NOMO-1 (cell line): ENCODE measurements around the gene DTNA.
"Not testable (repeated sequence)": the region's sequence is repeated elsewhere in the genome, so short reads cannot be mapped to it uniquely, and the experiment has no call there.

Experiments used
- DNase-seq, 2 experiments: peaks; one replicate each; lab custom pipeline; 2025; ENCODE audit not compliant: unreplicated experiment in 2 of 2; lab: John Stamatoyannopoulos, UW

DTNA gene

DNA sequence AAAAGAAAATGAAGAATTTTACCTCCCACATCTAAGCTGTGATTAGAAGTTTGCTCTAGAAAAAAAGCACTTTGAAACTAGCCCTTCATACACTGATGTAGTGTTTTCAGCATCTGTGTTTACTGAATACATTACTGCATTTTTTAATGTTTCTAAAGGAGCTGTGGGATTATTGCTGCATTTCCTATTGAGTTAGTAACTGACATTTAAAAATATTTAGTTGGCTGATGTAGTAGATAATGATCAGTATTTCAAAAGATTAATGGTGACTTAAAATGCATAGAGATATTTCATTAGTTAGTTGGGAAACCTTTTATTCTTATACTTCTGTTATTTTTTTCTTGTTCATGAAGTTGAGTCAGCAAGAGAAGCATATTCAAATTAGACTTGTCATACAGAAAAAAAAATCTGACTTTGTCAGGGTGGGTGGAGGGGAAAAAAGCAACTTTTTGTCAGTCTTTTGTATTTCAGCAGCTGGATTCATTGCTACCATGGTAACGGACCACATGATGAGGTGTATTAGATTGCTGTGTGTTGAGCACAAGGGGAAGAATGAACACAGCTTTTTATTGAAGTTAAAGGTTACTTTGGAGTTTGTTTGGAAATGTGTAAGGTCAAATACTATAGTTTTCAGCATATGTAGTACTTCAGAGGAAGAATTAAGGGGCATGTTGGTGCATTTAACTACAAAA, at the start of gene DTNA:
TSS of gene DTNA (plus strand) at position 549 of the 692 bp plus-strand sequence. CDS start 45,679 bp downstream, outside the sequence.
- peak; percentile 2 to 55 for DNase-seq

DNA sequence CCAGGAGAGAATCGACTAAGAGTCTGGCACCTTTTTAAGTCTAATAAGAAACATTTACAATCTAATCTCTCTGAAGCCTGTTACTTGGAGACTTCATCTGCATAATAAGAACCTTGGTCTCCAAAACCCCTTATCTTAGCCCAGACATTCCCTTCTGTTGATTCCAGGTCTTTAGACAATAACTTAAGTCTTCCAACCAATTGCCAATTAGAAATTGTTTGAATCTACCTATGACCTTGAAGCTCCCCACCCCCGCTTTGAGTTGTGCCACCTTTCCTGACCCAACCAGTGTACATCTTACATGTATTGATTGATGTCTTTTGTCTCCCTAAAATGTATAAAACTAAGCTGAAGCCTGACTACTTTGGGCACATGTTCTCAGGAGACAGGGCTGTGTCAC, 49.5 kb upstream of the DTNA start:
- DNase-seq: no peak

DNA sequence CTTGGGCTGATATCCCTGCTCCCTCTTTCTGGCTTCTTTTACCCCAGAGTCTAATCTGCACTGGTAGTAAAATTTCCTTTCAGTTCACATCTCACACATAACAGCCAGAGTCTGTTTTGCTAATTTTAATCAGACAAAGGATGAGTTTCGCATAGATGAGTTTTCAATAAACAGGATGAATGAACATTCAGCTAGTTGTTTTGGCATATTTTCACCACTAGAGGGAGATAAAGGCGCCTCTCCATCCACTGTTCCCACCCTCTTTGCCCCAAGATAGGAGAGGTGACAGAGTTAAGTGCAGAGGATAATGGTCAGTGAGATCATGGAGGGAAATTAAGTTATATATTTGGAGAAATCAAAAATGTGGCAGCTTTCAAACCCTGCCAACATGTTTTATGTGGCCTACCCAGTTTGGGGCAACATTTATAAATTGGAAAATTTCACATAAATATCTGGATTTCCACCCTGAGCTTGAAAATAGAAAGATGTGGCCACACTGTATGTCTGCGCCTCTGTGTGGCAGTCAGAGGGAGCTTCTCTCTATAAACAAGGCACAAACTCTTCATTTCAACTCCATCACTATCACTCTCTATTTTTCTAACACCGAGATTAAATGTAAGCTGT, 48.5 kb upstream of the DTNA start:
- peak; percentile 35 to 61 for DNase-seq

DNA sequence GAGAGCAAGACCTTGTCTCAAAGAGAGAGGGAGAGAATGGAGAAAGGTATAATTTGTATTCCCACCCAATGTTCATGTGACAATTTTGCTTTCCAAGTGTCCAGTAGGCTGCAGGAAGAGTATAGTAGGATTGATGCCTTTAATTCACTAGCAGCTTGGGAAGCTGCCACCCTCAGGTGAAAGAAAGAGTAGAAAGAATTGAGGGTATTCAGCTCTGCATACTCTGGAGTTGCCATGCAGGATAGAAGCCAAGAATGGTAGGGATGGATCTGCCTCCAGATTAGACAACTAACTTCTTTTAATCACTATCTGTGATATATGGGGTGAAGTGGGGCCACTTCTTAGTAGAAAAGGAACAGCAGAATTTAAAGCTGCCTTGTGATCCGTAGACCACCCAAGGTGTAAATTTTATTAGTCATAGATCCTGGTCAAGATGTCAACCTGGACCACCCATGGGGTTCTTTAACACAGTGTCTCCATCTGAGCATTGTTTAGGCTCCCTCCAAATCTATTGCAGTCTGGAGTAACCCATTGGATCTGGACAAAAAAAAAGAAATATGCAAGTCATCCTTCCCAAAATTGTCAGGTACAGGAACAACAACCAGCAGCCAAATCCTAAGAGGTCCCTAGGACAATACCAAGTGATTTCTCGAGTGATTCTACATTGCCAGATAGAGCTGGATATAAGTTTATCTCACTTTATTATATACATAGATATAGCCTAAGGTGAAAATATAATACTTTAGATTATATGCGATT, 33.1 kb upstream of the DTNA start:
- DNase-seq: no peak

DNA sequence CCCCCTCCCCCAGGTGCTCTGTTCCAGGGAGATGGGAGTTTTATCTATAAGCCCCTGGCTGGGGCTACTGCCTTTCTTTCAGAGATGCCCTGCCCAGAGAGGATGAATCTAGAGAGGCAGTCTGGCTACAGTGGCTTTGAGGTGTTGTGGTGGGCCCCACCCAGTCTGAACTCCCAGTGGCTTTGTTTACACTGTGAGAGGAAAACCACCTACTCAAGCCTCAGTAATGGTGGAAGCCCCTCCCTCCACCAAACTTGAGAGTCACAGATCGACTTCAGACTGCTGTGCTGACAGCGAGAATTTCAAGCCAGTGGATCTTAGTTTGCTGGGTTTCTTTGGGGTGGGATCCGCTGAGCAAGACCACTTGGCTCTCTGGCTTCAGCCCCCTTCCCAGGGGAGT, 20.3 kb upstream of the DTNA start:
- not testable (repeated sequence) for DNase-seq

DNA sequence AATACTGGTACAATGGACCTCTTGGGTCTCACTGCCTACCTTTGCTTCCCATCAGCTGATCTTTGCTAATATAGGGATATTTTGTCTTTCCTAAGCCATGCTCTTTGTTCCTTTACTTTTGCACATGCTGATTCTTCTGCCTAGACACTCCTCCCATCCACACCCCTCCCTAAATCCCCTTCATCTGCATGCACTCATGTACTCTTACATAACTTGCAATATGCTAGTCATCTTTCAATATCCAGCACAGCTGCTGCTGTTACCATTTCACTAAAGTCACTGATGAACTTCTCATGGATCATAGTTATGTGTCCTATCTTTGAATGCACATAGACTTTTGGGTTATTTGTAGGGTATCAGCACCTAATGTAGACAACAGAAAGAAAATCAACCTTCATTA, 18.5 kb upstream of the DTNA start:
- no peak for DNase-seq

DNA sequence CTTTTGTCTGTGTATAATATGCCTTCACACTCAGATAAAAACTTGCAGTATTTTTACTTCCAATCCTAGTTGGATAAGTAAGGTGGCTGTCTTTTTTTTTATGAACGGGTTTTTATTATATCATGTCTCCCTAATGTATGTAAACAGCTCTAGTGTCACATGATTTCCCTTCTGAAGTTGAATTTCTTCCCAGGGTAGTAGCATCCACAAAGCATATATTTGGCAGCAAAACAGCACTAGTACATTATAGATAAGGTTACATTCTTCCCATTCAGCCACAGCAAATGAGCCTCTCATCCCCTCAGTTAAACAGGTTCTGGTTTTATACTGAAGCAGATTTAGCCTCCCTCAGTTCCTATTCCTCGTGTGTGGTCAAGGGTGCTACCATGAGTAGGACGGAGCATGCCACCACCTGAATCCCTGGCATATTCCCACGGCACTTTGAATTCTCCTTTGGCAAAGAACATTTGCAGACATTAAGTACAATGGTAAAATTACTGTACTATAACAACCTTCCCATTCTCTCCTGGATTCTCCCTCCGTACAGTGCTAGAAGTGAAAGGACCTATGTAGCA, 15.4 kb upstream of the DTNA start:
- no peak for DNase-seq

DNA sequence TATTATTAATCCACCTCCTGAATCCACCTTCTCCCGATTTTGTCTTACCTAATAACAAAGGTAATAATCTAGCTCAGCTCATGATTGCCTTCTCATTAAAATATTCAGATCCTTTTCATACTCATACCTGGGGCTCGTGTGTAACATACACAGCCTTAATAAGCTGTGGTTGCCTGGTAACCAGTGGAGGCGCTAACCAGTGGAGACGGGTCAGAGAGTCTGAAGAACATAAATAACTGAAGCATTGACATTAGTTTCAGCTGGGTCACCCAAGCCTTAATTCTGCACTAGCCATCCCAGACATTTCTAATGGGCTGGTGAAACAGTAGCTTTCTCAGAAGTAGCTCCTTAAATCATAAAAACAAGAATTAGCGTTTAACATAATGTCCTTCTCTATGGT, 14.8 kb upstream of the DTNA start:
- no peak for DNase-seq

DNA sequence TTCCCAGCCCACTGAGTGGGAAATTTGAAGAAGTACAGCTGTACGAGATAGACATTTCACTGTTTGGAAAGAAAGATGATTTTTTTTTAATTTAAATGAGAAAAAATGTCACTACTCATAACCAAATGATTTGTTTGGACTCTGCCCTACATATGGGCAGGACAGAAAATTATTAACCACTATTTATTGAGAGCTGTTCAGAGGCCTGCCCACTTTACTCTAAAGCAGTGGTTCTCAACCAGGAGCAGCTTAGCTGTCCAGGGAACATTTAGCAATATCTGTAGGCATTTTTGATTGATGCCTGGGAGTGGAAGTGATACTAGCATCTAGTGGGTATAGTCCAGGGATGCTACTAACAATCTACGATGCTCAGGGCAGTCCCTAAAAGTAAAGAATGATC, 13.4 kb upstream of the DTNA start:
- DNase-seq: no peak

DNA sequence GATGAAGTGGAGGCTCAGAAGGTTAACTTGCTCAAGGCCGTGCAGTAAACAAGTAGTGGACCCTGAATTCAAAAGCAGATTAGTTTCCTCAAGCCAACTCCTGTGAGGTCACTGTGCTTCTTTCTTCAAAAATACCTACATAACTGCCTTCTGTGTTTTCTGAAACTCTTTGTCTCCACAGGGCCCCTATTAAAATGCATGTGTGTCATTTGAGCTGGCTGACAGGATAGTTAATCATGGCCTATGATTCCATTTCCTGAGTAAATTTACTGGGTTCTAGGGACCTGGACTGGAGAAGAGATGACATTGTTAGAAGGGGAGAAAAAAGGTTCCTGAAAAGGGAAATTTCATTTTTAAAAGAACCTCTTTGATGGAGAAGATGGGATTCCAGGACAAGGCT, 12.9 kb upstream of the DTNA start:
- DNase-seq: no peak

DNA sequence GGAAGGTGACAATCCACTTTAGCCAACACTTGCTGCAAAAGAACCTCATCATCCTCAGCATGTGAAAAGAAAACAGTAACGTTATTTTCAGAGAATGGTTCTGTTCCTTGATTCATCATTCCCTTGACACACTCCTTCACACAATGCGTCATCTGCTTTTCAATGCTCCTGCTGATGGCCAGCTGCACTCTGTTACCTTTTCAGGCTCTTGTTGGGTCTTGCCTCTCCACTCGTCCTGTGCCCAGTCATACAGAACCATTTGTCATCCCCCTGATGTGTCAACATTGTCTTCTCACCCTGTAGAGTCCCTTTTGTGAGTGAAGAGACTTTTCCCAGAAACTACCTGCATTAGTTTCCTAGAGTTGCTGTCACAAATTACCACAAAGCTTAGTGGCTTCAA, 12.2 kb upstream of the DTNA start:
- DNase-seq: no peak

DNA sequence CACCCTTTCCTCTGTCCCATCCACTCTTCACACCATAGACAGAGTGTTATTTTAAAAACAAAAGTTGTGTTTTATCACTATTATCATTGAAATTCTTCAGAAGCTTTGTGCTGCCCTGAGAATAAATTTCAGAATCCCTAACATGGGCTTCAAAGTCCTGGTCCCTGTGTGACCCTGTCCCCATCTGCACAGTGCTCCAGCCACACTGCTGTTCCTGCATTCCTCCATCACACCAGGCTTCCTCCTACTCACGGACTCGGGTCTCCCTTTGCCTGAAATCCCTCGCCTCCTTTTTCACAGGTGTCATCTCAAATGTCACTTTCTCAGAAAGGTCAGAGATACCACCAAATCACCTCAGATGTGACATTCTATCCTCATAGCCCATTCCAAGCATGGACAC, 8.2 kb upstream of the DTNA start:
- no peak for DNase-seq

DNA sequence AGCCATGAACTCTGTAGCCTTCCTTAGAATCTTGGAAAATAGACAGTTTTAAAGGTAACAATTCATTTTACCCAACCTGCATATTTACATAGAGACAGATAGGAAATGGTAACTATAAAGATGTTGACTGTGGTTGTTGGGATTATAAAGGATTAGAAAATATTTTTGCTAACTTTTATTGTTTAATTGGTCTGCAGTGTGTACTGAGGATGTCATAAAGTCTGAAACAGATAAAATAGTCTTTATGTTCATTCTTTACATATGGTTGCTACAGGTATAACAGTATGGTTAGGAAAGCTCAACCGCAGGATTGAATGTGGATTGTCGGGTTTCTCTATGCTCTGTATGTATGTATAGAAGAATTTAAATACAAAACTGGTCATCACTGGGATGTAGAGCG, 7.3 kb upstream of the DTNA start:
- no peak for DNase-seq

DNA sequence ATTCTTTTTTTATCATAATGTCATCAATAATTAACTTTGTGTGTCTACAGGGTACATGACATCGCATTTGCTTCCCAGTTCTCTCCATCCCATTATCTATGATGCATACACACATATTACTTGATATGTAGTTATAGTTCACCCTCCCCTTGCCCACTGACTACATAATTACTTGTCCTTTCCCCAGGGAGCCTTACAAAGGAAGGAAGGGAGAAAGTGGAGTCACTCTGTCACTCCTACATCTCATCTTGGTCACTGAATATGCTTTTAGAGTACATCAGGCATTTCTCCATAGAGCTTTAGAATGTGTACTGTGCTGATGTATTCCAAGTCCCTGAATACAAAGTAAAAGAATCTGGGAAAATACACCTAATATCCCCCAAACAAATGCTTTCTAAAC, 6.0 kb upstream of the DTNA start:
- DNase-seq: no peak

DNA sequence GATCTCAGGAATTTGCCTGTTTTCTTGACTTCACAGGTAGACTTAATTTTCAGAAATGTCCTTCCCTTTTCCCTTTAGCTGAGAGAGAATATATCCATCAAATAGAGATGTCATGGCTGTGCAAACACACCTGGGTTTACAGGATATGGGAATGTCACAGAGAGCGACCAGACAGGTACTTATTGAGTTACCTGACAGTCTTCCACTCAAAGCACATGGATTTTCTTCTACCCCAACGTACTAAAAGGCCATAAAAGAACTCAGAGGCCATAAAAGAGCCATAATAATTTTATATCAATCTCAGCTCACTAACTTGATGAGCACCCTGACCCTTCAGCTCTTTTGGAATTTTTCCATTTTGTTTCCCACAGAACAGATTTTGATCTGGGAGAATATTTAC, 5.3 kb upstream of the DTNA start:
- no peak for DNase-seq

DNA sequence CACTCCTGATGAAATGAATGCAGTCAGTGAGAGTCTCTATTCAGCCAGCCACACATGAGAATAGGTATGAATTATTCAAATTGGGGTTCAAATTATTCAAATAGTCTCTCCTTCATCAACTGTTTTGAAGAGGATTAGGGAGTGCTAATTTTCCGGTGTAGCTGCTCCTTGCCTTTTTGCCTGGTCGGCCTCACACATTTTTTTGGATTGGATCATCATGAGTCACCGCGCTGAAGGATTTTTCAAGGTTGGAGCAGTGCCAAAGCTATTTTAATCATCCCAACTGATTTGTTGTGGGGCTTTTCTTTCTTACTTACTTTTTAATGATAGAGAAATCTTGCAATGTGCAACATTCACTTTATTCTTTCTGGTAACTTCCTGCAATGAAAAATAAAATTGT, 2.4 kb upstream of the DTNA start:
- no peak for DNase-seq

DNA sequence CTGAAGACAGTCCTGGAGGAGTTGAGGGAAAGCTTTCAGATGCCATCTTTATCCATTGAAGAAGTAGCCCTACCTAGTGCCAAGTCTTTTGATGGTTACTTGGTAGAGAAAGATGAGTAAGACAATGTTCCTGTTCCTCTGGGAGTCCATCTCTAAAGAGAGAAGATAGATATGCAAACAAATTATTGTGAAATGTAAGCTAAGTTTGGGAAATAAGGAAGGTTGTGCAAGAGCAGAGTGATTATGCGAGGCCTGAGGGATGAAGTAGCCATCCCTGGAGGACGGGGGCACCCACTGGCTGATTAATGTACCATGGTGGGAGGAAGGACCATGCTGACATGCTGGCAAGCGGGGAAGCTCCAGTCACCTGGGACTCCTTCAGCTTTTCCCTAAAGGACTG, 994 bp upstream of the DTNA start:
- peak; percentile 56 to 66 for DNase-seq

DNA sequence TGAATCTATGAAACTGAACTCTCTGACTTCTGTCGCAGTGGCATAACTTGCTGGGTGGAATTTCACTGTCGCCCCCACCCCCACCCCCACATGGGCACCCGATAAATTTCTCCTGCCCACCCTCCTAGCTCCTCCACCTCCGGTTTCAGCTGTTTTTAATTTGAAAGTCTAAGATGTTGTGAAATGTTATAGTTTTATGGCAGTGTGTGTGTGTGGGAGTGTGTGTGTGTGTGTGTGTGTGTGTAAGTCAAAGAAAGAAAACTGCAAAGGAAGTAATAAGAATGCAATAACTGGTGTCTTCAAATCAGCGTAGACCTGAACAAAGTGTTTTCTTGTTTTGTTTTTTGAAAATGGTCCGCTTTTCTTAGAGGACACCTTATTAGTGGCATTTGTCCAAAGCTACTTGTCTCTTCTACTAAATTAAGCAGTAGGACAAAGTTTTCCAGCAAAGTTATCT, 388 bp downstream of the DTNA start:
- DNase-seq: no peak

DNA sequence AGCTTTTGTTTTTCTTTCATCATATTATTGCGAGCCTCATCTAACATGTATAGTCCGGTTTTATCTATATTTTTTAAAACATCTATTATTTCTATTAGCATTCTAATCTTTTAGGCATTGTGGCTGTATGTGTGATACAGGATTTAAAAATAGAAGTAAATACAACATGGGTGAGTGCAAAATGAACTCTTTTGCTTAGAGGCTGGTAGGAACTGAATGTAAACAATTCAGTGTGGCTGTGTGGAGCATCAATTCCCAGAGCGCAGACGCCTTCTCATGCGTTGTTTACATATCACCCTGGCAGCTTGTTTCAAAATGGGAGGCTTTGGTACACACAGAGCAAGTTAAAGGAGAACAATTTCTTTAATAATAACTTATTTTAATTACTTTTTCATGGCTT, 836 bp downstream of the DTNA start:
- DNase-seq: no peak

DNA sequence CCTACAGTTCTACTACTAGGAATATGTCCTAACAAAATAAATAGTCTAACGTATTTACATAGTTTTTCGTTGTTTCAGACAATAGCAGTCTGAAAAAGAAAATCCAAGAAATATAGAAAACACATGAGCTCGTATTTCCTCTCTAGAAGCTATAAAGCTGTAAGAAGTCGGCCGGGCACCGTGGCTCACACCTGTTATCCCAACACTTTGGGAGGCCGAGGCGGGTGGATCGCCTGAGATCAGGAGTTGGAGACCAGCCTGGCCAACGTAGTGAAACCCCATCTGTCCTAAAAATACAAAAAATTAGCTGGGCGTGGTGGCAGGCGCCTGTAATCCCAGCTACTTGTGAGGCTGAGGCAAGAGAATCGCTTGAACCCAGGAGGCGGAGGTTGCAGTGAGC, 6.0 kb downstream of the DTNA start:
- DNase-seq: not testable (repeated sequence)

DNA sequence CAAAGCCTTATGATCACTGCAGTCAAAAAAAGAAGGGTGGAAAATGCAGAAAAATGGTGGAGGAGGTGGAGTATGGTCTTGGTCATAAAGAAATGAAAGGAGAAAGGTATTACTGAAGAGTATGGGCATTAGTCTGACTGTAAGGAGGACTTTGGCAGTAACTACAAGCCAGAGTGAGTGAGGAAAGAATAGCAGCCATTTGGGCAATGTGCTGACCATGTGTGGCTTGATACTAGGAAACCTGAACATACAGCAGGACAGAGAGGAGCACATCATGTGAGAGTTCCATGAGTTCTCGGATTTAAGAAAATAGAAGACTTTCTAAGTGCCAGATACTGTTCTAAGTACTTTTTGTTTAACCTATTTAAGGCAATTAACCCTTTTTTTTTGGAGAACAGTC, 8.5 kb downstream of the DTNA start:
- DNase-seq: no peak

DNA sequence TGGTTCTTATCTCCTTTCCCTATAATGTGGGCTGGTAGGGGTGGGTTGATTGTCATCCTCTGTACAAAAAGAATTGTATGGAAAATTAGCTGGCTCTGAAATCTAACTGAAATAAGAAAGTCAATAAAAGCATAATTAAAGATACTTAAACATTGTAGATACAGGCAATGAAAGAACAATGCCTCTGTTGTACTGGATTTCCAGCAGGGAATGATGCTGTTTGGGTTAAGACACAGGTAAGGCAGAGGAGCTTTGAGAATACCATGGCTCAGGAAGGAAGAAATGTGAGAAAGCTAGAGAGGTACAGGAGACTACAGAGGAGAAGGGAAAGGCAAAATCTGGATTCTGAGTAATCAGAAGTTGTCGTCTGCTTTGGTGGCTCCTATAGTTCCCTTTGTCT, 10.1 kb downstream of the DTNA start:
- no peak for DNase-seq
